OCI-LY1 (cell line): ENCODE results near the gene LGALS9C.
"Not testable (repeated sequence)": the region's sequence is repeated elsewhere in the genome, so short reads cannot be mapped to it uniquely, and the experiment has no call there.

Experiments
- H2AFZ ChIP-seq: fragments of 200-600 bp; sonication (generic), shearing (Covaris generic); 2 replicates; pipeline ENCODE4 v1.6.0; 2014; ENCODE audit warnings: antibody characterized with exemption, mild to moderate bottlenecking, low read length
- H3F3A ChIP-seq: fragments of 200-600 bp; sonication (generic), shearing (Covaris generic); 2 replicates; pipeline ENCODE4 v1.6.0; 2014; ENCODE audit warnings: mild to moderate bottlenecking, antibody characterized with exemption, low read length, moderate library complexity; ENCODE audit not compliant: insufficient read depth
- H3K27ac ChIP-seq: fragments of 200-600 bp; sonication (generic); 2 replicates; pipeline ENCODE4 v1.5.1; 2014; ENCODE audit warnings: low read length, mixed run types, mild to moderate bottlenecking, low read depth; ENCODE audit not compliant: poor library complexity, severe bottlenecking
- H3K27me3 ChIP-seq: fragments of 200-600 bp; sonication (generic); 2 replicates; pipeline ENCODE4 v1.6.0; 2014; ENCODE audit warnings: antibody characterized with exemption, mild to moderate bottlenecking, low read length, moderate library complexity; ENCODE audit not compliant: insufficient read depth
- H3K36me3 ChIP-seq: fragments of 200-600 bp; sonication (generic); 2 replicates; pipeline ENCODE4 v1.6.1; 2014; ENCODE audit warnings: mild to moderate bottlenecking, antibody characterized with exemption, low read length, moderate library complexity, mixed read lengths; ENCODE audit not compliant: insufficient read depth
- H3K4me1 ChIP-seq: fragments of 200-600 bp; sonication (generic); 2 replicates; pipeline ENCODE4 v1.5.1; 2014; ENCODE audit warnings: mild to moderate bottlenecking, low read length, moderate library complexity; ENCODE audit not compliant: insufficient read depth, severe bottlenecking
- H3K4me2 ChIP-seq: fragments of 200-600 bp; sonication (generic), shearing (Covaris generic); 2 replicates; pipeline ENCODE4 v1.6.1; 2014; ENCODE audit warnings: low read length
- H3K4me3 ChIP-seq: fragments of 200-600 bp; sonication (generic); 2 replicates; pipeline ENCODE4 v1.5.1; 2014; ENCODE audit warnings: low read length, low read depth, mild to moderate bottlenecking, mixed read lengths; ENCODE audit not compliant: poor library complexity, severe bottlenecking
- H3K79me2 ChIP-seq: fragments of 200-600 bp; shearing (Covaris generic); 2 replicates; pipeline ENCODE4 v1.6.1; 2016; ENCODE audit warnings: mixed run types, low read length, mixed read lengths; ENCODE audit not compliant: insufficient read depth
- H3K9ac ChIP-seq: fragments of 200-600 bp; sonication (generic), shearing (Covaris generic); 2 replicates; pipeline ENCODE4 v1.6.1; 2014; ENCODE audit warnings: mild to moderate bottlenecking, low read length, mixed read lengths
- H3K9me2 ChIP-seq: fragments of 200-600 bp; sonication (generic), shearing (Covaris generic); 2 replicates; pipeline ENCODE4 v1.6.1; 2014; ENCODE audit warnings: low read depth, mild to moderate bottlenecking, low read length, mixed read lengths
- H3K9me3 ChIP-seq: fragments of 200-600 bp; shearing (Covaris generic); 2 replicates; pipeline ENCODE4 v1.6.1; 2014; ENCODE audit warnings: low read length, mixed read lengths
- H4K20me1 ChIP-seq: fragments of 200-600 bp; sonication (generic), shearing (Covaris generic); 2 replicates; pipeline ENCODE4 v1.6.0; 2016; ENCODE audit warnings: mild to moderate bottlenecking, low read length; ENCODE audit not compliant: insufficient read depth

The LGALS9C gene

DNA sequence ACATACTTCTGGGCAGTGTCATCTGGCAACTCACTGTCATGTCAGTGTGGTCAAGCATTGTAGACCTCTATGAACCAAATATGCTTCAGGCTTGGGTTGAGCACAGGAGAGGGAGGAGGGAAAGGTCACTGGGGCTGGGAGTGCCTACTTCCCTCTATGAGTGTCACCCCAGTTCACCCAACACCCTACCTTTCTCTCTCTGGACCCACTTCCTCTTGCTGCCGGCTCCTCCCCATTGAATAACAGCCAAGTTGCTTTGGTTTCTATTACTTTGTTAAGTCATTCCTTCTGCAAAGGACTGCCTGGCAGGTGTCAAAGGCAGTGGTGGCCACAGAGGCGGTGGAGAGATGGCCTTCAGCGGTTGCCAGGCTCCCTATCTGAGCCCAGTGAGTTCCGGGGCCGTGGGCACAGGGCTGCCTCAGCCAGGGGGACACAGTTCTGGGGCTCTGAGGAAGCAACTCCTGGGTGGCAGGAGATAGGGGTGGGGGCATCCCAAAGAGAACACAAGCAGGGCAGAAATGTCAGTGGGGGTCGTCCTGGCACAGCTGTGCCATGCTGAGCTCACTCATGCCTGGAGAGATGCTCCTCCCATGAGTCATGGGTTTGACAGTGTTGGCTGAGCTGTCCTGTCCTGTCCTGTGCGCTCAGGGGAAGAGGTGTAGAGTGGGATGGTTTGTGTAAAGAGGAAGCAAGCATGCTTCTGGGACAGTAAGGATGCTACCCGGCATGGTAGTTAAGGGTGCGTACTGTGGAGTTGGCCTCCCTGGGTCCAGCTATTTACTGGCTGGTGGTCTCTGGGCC, at the start of gene LGALS9C:
Gene LGALS9C, plus strand, starts transcription at position 282 of the 801 bp plus-strand sequence. Its CDS starts 66 bp downstream, at position 348.
- H3K27me3 ChIP-seq, H3K27ac ChIP-seq, H3K4me1 ChIP-seq, H3K36me3 ChIP-seq, H3F3A ChIP-seq, H3K9ac ChIP-seq, H3K4me3 ChIP-seq, H3K79me2 ChIP-seq, H4K20me1 ChIP-seq, H3K4me2 ChIP-seq, H2AFZ ChIP-seq, H3K9me2 ChIP-seq, H3K9me3 ChIP-seq: not testable (repeated sequence)

DNA sequence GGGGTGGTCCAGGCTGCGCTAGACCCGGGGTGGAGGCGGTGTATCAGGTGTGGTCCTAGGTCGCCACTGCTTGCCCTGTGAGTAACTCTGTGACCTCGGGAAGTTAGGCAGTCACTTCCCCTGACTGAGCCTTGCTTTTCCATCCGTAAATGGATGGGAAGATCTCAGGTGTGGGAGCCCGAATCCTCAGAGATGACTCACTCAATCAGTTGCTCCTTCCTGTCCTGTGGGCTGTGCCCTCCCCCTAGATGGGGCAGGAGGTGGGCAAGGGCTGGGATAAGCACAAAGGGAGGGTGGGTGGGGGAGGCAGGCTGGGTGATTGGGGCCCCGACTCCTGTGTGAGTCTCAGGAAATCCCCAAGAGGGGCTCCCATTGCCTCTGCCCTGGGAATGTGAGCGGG, 44.4 kb upstream of the LGALS9C start:
- not testable (repeated sequence) for H3K9me3 ChIP-seq, H3K27ac ChIP-seq, H3K36me3 ChIP-seq, H3K9me2 ChIP-seq, H2AFZ ChIP-seq, H3K27me3 ChIP-seq, H3K9ac ChIP-seq, H3K4me3 ChIP-seq, H3F3A ChIP-seq, H3K4me2 ChIP-seq, H3K4me1 ChIP-seq, H4K20me1 ChIP-seq, H3K79me2 ChIP-seq

DNA sequence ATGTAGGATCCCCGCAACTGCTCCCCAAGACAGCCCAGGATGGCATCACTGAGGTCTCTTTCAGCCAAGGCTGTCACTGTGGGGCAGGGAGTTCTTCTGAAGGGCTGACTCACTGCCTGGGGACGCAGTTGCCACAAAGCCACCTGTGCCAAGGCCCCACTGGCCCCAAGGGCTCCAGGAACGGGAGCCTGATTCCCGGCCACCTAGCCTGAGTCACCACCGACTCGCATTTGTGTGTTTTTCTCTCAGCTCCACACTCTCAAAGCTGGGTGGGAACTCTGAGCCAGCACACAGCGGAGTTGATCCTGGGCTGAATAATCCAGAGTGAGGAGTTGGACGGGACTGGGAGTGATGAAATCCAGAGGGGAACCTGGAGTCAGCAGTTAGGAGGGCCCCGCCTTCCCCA, 37.1 kb upstream of the LGALS9C start:
- not testable (repeated sequence) for H3K27me3 ChIP-seq

DNA sequence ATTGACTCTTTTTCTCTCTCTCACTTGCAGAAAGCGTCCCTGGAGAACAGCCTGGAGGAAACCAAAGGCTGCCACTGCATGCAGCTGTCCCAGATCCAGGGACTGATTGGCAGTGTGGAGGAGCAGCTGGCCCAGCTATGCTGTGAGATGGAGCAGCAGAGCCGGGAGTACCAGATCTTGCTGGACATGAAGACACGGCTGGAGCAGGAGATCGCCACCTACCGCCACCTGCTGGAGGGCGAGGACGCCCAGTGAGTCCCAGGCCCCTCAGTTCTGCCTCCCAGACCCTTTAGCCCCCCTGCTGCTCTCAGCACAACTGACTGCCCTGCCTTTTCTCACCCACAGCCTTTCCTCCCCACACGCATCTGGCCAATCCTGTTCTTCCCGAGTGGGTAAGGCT, 34.5 kb upstream of the LGALS9C start:
- H3K27ac ChIP-seq, H3K27me3 ChIP-seq, H3K79me2 ChIP-seq, H3K4me1 ChIP-seq, H3F3A ChIP-seq, H3K9ac ChIP-seq, H3K4me3 ChIP-seq, H4K20me1 ChIP-seq, H2AFZ ChIP-seq, H3K36me3 ChIP-seq, H3K9me3 ChIP-seq, H3K4me2 ChIP-seq, H3K9me2 ChIP-seq: not testable (repeated sequence)

More for the DNA sequence above, 37.1 kb upstream of the LGALS9C start:
- H3K9me3 ChIP-seq, H3K4me3 ChIP-seq, H3K4me1 ChIP-seq, H3K36me3 ChIP-seq, H2AFZ ChIP-seq, H3K9me2 ChIP-seq, H3K27ac ChIP-seq, H3F3A ChIP-seq, H3K4me2 ChIP-seq, H3K9ac ChIP-seq, H4K20me1 ChIP-seq, H3K79me2 ChIP-seq: not testable (repeated sequence)

DNA sequence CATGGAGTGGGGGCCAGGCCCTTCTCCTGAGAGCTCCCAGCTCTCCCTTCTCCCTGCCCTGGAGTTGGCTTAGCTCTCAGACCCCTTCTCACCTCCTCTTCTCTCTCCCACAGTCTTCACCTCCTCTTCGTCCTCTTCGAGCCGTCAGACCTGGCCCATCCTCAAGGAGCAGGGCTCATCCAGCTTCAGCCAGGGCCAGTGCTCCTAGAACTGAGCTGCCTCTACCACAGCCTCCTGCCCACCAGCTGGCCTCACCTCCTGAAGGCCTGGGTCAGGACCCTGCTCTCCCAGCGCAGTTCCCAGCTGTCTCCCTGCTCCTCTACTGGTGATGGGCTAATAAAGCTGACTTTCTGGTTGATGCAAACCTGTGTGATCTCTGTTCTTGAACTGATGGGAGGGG, 34.1 kb upstream of the LGALS9C start:
- not testable (repeated sequence) for H3K79me2 ChIP-seq, H3K9ac ChIP-seq, H3K36me3 ChIP-seq, H4K20me1 ChIP-seq, H3K27me3 ChIP-seq, H3F3A ChIP-seq, H3K9me2 ChIP-seq, H3K4me3 ChIP-seq, H3K27ac ChIP-seq, H3K9me3 ChIP-seq, H2AFZ ChIP-seq, H3K4me2 ChIP-seq, H3K4me1 ChIP-seq

DNA sequence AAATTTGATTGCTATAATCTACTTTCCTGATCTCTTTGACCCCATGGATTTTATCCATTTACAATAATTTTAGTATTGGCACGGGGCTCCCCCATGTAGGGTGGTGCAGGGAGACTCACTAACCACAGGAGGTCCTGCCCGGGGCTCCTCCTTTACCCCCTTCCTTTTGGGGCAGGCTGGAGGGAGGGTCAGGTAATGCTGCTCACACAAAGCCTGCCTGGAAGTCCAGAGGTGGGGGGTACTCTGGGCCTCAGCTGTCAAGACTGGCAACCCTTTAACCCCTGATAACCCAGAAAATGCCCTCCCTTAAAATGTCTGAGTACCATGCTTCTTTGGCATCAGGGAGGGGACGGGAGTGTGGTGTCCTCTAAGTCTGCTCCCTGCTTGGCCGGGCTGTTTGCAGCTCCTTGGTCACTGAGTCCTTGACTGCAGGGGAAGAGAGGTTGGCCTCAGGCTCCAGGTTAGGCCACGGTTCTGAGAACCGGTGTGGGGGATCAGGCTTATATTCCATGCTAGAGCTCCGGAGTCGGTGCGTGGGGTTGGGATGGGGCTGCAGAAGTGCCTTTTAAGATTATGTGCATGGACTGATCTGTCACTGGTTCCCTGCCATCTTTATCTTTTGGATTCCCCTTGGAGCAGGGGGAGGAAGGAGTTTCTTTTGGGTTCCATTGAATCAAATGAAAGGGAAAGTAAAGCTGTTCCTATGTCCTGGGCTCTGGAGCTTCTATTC, 28.9 kb upstream of the LGALS9C start:
- H3K4me2 ChIP-seq, H3K9me3 ChIP-seq, H4K20me1 ChIP-seq, H3K9me2 ChIP-seq, H3K27me3 ChIP-seq, H3K4me1 ChIP-seq, H3K79me2 ChIP-seq, H2AFZ ChIP-seq, H3K9ac ChIP-seq, H3K27ac ChIP-seq, H3F3A ChIP-seq, H3K36me3 ChIP-seq, H3K4me3 ChIP-seq: not testable (repeated sequence)

DNA sequence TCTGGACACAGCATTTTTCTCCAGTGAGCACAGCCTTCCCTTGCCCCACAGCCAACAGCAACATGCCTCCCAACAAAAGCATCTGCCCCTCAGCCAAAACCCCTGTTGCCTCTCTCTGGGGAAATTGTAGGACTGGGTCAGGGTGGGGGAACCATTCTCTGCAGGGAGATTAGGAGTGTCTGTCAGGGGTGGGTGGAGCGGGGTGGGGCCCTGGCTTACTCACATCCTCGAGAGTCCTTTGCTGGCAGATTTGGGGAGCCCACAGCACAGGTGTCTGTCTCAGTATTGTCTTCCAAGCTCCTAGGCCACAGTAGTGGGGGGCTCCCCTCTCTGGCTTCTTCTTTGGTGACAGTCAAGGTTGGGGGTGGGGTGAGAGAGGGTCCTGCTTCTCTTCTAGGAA, 28.3 kb upstream of the LGALS9C start:
- not testable (repeated sequence) for H3K4me3 ChIP-seq, H3K9me2 ChIP-seq, H3K79me2 ChIP-seq, H3K36me3 ChIP-seq, H3K27ac ChIP-seq, H3K4me1 ChIP-seq, H3K27me3 ChIP-seq, H3K4me2 ChIP-seq, H4K20me1 ChIP-seq, H2AFZ ChIP-seq, H3K9ac ChIP-seq, H3F3A ChIP-seq, H3K9me3 ChIP-seq
